GM19023 (cell line): ENCODE results near the gene RELB.
"Not testable (repeated sequence)": the region's sequence is repeated elsewhere in the genome, so short reads cannot be mapped to it uniquely, and the experiment has no call there.

Experiments
- ATAC-seq: cut with Tn5 transposase; IDR thresholded peaks from one replicate; pipeline ENCODE4 v1.9.1; 2021; ENCODE audit warnings: mild to moderate bottlenecking, moderate library complexity; ENCODE audit not compliant: unreplicated experiment

Gene RELB

GRCh38 chr19:44986389-44986788 is 14.9 kb upstream of the RELB start:
- no peak for ATAC-seq

GRCh38 chr19:44987148-44987675 is 14.1 kb upstream of the RELB start:
- ATAC-seq: no peak

GRCh38 chr19:44988273-44988672 is 13.0 kb upstream of the RELB start:
- no peak for ATAC-seq

GRCh38 chr19:44988896-44989556 is 12.2 kb upstream of the RELB start:
- ATAC-seq: no peak

- no peak for ATAC-seq
Measured at GRCh38 chr19:44990459-44990858, 10.8 kb upstream of the RELB start.

GRCh38 chr19:44990966-44991365 is 10.3 kb upstream of the RELB start:
- no peak for ATAC-seq

- ATAC-seq: no peak
Measured at GRCh38 chr19:44992336-44993163, 8.7 kb upstream of the RELB start.

- no peak for ATAC-seq
Measured at GRCh38 chr19:44993526-44993925, 7.7 kb upstream of the RELB start.

- ATAC-seq: no peak
Measured at GRCh38 chr19:44993926-44994537, 7.2 kb upstream of the RELB start.

GRCh38 chr19:44998025-44998424 is 3.2 kb upstream of the RELB start:
- no peak for ATAC-seq

- not testable (repeated sequence) for ATAC-seq
Measured at GRCh38 chr19:44999131-44999925, 1.9 kb upstream of the RELB start.

- ATAC-seq: not testable (repeated sequence)
Measured at GRCh38 chr19:45000665-45001064, 599 bp upstream of the RELB start.

GRCh38 chr19:45003485-45003884 is 2.2 kb downstream of the RELB start:
- no peak for ATAC-seq

GRCh38 chr19:45005787-45006186 is 4.5 kb downstream of the RELB start:
- no peak for ATAC-seq

- ATAC-seq: no peak
Measured at GRCh38 chr19:45008552-45008951, 7.3 kb downstream of the RELB start.

GRCh38 chr19:45009625-45010255 is 8.5 kb downstream of the RELB start:
- no peak for ATAC-seq

GRCh38 chr19:45010306-45010705 is 9.0 kb downstream of the RELB start:
- ATAC-seq: no peak

- no peak for ATAC-seq
Measured at GRCh38 chr19:45011959-45012358, 10.7 kb downstream of the RELB start.

GRCh38 chr19:45016388-45017314 is 15.4 kb downstream of the RELB start:
- ATAC-seq: peak; percentile 70
